GM19324 (cell line): ENCODE measurements around the gene IPP.
"Not testable (repeated sequence)": the region's sequence is repeated elsewhere in the genome, so short reads cannot be mapped to it uniquely, and the experiment has no call there.

Source experiments
- ATAC-seq: cut with Tn5 transposase; IDR thresholded peaks from one replicate; pipeline ENCODE4 v1.9.1; 2021; ENCODE audit warnings: mild to moderate bottlenecking, moderate library complexity; ENCODE audit not compliant: unreplicated experiment, low FRiP score

IPP gene

DNA sequence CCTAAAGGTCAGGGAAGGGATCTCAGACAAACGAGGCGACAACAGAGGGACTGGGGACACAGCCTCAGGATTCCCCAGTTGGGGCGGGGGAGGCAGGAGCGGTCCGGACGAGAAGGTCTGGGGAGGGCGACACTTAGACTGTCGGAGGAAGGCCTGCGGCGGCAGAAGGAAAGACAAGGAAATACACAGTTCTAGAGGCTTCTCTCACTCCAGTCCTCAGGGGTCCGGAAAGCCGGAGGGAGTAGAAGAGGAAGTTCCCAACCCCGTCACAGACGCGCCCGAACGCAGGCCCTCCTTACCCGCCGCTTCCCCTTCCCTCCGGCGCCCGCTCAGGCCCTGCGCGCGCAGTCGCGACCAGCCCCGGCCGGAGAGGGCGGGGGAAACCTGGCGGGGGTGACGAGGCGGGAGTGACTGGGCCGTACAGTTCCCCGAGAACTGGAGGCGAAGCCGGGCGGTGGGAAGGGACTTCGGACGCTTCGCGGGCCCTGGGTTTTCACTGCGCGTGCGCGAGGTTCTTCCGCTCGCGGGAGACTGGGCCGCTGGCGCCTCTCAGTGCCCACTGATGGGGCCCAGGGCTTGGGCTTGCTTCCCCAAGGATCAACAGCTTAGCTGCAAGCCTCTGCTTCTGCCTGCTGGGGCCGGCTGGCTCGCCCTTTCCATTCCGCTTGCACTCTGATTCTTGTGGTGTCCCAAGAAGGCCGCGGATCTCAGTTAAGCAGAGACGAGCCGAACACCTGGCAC is at the start of gene IPP:
TSS of gene IPP (minus strand) at position 356 of the 741 bp plus-strand sequence. CDS start 4,242 bp downstream, outside the sequence.
- ATAC-seq: peak; percentile 94

DNA sequence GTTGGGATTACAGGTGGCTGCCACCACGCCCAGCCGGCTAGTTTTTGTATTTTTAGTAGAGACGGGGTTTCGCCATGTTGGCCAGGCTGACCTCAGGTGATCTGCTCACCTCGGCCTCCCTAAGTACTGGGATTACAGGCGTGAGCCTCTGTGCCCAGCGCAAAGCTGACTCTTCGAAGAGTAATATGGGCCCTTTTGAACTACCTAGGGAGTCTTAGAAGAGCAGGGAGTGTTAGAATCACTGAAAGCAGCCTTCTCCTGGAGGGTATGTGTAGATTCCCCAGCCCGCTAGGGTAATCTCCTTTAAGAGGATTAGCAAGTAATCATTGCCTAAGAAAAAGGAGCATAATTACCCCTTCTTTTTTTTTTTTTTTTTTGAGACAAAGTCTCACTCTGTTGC is 46.5 kb upstream of the IPP start:
- ATAC-seq: no peak

DNA sequence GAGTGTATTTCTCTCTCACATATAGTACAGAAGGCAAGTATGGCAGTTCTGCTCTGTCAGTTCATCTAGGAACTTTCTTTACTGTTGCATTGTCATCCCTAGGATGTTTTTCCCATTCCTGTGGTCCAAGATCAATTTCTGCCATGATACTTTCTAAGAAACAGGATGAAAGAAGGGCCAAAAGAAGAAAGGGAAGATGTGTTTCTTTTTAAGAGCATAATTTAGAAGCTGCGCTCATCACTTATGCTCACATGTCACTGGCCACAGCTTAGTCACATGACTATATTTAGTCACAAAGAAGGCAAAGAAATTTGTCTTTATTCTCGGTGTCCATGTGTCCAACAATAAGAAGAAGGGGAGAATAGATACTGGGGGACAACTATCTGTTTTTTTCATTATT is 45.9 kb upstream of the IPP start:
- ATAC-seq: no peak

DNA sequence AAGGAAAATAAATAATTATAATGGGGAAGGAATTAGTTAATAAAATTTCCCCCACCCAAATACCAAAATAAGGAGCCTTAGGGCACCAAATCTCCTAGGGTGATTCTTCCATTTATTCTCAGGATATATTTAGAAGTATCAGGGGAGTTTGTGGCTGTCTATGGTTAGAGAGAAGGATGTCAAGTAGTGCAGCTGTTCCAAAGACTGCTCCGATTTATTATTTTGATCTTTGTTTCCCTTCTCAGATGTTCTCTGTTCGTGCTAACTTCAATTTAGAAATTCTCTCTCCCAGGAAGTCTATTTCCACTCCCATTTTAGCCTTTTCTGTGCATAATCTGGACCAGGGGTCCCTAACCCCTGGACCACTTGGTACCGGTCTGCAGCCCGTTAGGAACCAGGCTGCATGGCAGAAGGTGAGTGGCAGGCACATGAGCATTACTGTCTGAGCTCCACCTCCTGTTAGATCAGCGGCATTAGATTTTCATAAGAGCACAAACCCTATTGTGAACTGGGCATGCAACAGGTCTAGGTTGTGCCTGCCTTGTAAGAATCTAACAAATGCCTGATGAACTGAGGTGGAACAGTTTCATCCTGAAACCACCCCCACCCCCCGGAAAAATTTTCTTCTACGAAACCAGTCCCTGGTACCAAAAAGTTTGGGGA is 43.6 kb upstream of the IPP start:
- no peak for ATAC-seq

DNA sequence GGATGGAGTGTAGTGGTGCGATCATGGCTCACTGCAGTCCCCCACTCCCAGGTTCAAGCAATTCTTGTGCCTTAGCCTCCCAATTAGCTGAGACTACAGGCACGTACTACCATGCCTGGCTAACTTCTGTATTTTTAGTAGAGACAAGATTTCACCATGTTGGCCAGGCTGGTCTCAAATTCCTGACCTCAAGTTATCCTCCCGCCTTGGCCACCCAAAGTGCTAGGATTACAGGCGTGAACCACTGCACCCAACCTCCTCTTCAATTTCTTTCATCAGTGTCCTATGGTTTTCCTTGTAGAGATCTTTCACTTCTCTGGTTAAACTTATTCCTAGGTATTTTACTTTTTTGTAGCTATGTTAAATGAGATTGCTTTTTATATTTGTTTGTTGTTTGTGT is 42.3 kb upstream of the IPP start:
- ATAC-seq: no peak

DNA sequence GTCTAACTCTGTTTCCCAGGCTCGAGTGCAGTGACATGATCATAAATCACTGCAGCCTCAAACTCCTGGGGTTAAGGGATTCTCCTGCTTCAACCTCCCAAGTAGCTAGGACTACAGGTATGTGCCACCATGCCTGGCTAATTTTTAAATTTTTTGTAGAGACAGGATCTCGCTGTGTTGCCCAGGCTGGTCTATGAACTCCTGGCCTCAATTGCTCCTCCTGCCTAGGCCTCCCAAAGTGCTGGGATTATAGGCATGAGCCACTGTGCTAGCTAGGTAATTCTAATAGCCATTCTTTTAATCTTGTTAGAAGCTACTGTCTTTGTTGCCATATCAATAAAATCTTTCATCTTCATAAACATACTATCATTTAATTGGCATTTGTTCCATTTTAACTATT is 39.1 kb upstream of the IPP start:
- no peak for ATAC-seq

DNA sequence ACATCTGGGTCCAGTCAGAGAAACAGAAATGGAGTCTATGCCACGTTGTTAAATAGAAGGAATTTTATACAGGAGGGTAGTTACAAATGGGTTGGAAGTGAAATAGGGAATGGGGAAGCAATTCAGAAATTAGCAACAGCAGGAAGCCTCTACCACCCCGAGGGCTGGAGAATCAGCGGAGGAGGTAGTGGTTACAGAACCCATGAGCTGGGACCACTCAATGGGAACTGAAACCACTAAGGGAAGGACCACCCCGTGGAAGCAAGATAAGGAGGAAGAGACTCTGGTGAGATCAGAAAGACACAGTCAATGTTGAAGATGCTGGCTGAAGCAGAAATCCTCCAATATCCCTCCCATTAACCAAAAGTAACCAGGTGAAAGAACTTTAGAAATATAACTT is 37.5 kb upstream of the IPP start:
- no peak for ATAC-seq

DNA sequence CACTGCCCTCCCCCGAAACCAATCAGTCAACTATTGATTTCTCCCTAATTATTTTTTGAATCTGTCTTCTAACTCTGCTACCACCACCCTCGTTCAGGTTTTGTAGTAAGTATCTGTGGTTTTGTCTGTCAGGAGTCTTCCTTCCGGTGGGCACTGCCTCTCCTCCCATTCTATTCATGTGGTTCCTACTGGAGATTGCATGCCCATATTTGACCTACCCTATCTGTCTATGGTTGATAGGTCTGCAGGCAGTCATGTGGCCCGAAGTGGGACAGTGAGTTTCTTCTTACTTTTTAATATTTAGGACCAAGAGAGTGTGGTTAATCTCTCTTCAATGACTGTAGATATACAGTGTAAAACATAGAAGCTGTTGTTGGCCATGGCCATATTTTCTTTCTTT is 35.1 kb upstream of the IPP start:
- ATAC-seq: no peak

DNA sequence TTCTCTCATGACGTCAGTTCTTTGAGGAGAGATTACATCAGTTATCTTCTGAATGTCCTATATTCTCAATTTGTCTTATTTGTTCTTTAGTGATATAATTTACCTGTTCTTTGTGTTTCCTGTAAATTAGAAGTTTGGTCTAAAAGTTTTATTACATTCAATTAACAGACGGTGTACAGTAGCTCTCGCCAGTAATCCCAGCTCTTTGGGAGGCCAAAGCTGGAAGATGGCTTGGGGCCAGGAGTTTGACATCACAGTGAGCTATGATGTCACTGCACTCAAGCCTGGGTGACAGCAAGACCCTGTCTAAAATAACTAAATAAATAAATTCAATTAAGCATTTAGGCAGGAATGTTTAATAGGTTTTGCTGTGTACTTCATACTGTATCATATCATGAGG is 25.3 kb upstream of the IPP start:
- ATAC-seq: no peak

DNA sequence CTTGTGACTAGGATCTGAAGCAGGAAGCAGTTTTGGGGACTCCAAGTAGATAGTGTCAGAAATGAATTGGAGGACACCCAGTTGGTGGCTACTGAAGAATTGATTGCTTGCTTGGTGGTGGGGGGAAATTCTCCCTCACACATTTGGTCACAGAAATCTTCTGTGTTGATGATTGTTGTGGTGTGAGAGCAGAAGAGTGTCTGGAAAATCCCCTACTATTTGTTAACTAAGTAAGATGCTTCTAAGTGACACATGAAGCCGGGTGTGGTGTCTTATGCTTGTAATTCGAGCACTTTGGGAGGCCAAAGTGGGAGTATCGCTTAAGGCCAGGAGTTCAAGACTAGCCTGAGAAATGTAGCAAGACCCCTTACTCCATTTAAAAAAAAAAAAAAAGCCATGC is 22.5 kb upstream of the IPP start:
- no peak for ATAC-seq

DNA sequence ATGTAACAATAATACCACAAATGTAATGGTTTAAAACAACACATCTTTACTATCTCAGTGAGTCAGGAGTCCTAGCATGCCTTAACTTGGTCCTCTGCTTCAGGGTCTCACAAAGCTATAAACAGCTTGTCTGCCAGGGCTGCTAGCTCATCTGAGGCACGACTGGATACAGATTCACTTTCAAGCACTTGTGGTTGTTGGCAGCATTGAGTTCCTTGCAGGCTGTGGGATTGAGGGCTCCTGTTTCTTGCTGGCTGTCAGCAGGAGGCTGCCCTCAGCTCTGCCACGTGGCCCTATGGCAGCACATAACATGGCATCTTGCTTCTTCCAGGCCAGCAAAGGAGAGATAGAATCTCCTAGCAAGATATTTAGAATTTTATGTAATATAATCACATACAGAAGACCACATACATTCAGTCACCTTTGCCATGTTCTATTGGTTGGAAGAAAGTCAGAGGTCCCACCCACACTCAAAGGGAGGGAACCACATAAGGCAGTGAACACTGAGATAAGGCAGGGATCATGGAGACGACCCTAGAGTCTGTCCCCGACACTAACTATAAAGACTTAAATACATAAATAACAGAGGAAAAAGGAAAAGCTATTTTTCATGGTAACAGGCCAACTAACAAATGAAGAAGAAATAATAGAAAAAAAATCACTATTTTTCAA is 18.9 kb upstream of the IPP start:
- no peak for ATAC-seq

DNA sequence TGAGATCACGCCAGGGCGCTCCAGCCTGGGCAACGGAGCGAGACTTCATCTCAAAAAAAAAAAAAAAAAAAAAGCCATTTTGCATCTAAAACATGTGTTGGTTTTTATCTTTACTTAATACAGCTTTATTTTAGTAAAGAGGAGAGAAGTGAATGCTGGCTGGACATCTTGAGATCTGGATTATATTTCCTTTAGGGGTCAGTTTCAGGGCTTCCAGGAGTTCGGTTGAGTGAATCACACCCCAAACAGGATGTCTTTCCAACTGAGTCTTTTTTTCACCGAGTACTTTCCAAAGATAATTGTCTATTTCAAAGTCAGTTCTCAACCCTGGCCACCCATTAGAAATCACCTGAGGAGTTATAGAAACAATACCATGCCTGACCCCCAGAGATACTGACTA is 16.6 kb upstream of the IPP start:
- no peak for ATAC-seq

DNA sequence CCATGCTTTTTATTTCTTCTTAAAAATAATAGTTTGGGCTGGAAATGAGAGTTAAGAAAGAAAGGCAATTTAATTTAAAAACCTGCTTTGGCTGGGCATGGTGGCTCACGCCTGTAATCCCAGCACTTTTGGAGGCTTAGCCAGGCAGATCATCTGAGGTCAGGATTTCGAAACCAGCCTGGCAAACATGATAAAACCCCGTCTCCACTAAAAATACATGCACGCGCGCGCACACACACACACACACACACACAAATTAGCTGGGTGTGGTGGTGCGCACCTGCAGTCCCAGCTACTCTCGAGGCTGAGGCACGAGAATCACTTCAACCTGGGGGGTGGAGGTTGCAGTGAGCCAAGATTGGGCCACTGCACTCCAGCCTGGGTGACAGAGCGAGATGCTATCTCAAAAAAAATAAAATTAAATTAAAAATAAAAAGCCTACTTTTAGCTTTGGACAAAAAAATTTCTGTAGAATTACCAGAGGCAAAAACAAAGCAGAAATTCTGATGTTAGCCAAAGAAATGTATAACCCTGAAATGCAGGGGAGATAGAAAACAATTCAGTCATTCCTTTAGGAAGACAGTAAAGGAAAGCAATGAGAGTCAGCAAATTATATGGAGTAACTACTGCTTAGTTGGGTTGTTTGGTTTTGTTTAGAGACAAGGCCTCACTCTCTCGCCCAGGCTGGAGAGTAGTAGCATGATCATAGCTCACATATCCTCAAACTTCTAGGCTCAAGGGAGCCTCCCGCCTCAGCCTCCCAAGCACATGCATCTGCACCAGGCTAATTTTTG is 15.7 kb upstream of the IPP start:
- no peak for ATAC-seq

DNA sequence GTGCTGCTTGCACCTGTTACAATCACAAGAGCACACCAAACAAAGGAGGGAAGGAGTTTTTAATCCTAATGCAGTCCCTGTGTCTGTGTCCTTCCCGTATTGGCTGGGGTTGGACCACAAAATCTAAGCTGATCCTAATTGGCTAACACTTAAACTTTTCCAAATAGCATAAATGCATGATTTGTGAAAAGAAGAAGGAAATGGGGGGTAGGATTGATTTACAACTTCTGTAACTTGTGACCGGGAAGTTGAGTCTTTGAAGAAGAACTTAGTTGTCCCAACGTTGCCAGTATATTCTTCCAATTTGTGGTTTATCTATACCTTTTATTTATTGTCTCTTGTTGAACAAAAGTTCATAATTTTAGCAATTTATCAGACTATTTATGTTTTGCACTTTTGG is 11.8 kb upstream of the IPP start:
- ATAC-seq: no peak

DNA sequence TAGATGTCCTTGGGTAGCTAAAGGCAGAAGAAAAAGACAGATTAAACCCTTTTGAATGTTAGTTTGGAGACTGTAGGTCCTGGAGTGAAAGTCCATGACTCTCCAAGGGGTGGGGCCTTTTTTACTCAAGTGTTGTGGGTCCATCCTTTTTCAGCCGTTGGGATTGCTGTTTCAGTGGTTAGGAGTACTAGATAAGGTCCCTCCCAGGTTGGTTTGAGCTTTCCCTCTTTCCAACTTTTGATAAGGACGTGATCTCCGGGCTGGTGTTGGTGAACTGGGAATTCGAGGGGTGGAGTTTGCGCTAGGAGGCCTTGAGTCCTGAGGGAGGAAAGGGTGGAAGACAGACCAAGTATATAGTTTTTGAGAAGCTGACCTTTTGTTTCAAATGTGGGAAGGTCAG is 5.2 kb upstream of the IPP start:
- no peak for ATAC-seq

DNA sequence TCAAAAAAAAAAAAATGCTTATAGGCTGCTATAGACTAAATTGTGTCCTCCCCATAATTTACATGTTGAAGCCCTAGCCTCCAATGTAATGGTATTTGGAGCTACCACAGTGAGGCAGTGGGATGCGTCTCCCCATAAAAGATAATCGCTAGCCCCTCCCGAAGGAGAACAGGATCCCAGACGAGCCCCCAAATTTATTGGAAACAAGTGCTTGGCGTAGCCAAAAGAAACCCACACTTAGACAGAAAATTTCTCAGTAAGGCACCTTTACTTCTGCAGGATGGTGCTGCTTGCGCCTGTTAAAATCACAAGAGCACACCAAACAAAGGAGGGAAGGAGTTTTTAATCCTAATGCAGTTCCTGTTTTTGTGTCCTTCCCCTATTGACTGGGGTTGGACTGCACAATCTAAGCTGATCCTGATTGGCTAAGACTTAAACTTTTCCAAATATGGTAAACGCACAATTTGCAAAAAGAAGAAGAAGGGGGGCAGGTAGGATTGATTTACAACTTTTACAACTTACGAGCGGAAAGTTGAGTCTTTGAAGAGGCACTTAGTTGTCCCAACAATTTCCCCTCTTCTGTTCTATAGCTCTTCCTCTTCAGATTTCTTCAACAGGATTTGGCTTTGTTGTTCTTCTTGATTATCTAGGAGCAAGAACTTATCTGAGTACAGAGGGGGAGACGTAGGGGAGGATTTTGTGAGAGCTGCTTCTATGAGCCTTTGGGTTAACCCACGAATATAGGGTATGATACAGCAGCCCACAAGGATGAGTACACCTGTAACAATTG is 3.0 kb upstream of the IPP start:
- no peak for ATAC-seq

DNA sequence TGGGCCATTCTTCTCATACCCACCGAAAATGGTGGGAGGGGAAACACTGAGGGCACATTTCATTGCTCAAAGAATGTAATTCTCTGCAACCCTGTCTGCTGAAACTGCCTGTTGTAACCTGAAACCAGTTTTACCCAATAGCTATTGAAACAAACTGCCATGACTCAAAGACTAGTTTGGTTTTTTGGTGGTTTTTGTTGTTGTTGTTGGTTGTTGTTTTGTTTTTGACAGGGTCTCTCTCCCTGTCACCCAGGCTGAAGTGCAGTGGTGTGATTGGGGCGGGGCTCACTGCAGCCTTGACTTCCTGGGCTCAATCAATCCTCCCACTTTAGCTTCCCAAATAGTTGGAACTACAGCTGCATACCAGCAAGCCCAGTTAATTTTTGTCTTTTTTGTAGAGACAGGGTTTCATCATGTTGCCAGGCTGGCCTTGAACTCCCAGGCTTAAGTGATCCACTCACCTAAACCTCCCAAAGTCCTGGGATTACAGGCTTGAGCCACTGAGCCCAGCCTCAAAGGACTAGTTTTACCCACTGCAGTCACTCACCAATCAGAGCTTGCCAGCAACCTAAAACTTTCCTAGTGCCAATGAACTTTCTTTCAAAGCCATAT is 2.1 kb upstream of the IPP start:
- ATAC-seq: no peak

DNA sequence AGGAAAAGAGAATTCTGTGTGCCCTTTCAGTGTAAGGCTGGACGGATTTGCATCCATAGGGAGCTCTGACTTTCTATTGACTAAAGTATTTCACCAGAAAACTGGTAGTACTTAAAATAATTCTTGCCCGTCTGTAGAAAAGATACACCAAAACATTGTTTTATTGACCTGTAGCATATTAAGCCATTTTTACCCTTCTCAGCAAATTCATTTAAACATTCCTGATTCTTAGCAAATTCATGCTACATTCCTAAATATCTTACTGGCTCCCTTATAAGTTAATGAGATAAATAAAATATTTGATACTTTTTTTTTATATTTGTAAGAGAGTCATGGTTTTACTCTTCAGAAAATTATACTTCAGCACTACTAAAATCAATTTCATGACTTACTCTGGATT is 1.6 kb upstream of the IPP start:
- no peak for ATAC-seq

DNA sequence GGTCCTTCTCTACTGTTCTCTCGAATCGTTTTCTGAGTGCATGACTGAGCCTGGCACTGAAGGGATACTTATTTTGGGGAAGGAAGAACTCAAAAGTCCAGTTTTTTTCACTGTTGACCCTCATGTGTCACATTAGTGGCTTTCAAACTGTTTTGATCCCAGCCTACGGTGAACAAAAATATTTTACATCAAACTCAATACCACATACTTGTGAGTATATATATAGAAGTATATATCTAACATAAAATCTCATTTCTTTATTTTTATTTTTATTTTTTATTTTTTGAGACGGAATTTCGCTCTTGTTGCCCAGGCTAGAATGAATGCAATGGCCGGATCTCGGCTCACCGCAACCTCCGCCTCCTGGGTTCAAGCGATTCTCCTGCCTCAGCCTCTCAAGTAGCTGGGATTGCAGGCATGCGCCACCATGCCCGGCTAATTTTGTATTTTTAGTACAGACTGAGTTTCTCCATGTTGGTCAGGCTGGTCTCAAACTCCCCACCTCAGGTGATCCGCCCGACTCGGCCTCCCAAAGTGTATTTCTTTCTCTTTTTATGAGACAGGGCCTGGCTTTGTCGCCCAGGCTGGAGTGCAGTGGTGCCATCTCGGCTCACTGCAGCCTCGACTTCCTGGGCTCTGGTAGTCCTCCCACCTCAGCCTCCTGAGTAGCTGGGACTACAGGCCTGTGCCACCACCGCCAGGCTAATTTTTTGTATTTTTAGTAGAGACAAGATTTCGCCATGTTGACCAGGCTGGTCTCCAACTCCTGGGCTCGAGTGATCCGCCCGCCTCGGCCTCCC is 786 bp upstream of the IPP start:
- ATAC-seq: not testable (repeated sequence)
